Right lobe of liver (tissue), 6 donors: ENCODE results near the gene DLK2. TPM values are rescaled to one million over a fixed set of nuclear protein-coding genes. Genes with fewer than 3 reads are reported as not detected.

Experiments
- ATAC-seq, 4 donors: fragments of 200-7000 bp; cut with Tn5 transposase; one replicate each; pipeline ENCODE4 v1.9.1; 2020; ENCODE audit warnings: mild to moderate bottlenecking in 4 of 4, moderate library complexity in 4 of 4
- DNase-seq, 3 donors: peaks; one replicate each; pipeline ENCODE4 v3.0.0-alpha.2; 2020
- H3K27ac ChIP-seq, 3 donors: fragments of 200-600 bp; one replicate each; pipeline ENCODE4 v1.8.0; 2022
- H3K27me3 ChIP-seq, 2 donors: fragments of 200-600 bp; one replicate each; pipeline ENCODE4 v1.8.0; 2022
- H3K36me3 ChIP-seq, 4 donors: fragments of 200-600 bp; sonication (generic) in 1 of 4; one replicate each; pipeline versions ENCODE4 v1.5.1 to v1.8.0; 2017 to 2022; ENCODE audit warnings: control low read depth in 1 of 4
- H3K4me1 ChIP-seq, 4 donors: fragments of 200-600 bp; sonication (generic) in 1 of 4; one replicate each; pipeline versions ENCODE4 v1.5.1 to v1.8.0; 2017 to 2022; ENCODE audit warnings: control low read depth in 1 of 4
- H3K4me3 ChIP-seq, 3 donors: fragments of 200-600 bp; one replicate each; pipeline ENCODE4 v1.8.0; 2022
- H3K9me3 ChIP-seq, 4 donors: fragments of 200-600 bp; sonication (generic) in 1 of 4; one replicate each; pipeline versions ENCODE4 v1.5.1 to v1.8.0; 2017 to 2022; ENCODE audit warnings: control low read depth in 1 of 4
- POLR2A ChIP-seq: fragments of 450-650 bp; IDR thresholded peaks from one replicate; pipeline ENCODE4 v1.6.1; 2017; ENCODE audit warnings: antibody characterized with exemption, mild to moderate bottlenecking
- WGBS: methylation state at CpG from one replicate; pipeline ENCODE4 v1.1.6; 2018; ENCODE audit warnings: low coverage, low lambda C conversion rate; ENCODE audit not compliant: insufficient coverage; ENCODE audit errors: missing lambda C conversion rate; 5-methylcytosine and 5-hydroxymethylcytosine counted together
- intact Hi-C, 2 donors: fragments of 100-400 bp; cut with DNase I; formaldehyde crosslinking; loops; one replicate each; pipeline versions ENCODE4 v1.11.2 to v1.14.1; 2022
- total RNA-seq, 6 experiments: library from RNA; depleted of rRNA in 2 of 6; stranded (reverse); fragments of >200 nt in 2 of 6; fragmentation: NEBNext Ultra II Directional in 3 of 6; extraction: Animal tissue kit (Norgen Biotek cat#: 25700) in 3 of 6; gene quantifications; one replicate each; pipeline versions ENCODE4 v1.1.0 to v1.2.4, GENCODE V29; 2016 to 2023
- TF ChIP-seq, protein P1 (sequence below), 4 donors: fragments of 200-600 bp in 3 of 4; fragments of 450-650 bp in 1 of 4; IDR thresholded peaks; one replicate each; pipeline versions ENCODE4 v1.5.1 to v1.8.0; 2016 to 2022; ENCODE audit warnings: antibody characterized with exemption in 4 of 4, mild to moderate bottlenecking in 2 of 4
- donor health status: DM: no; HTN: yes; CAD: no.
- donor health status: DM: no; HTN: no; CAD: no.
- donor health status: DM: no; HTN: no; CAD: no.
- donor health status: DM: no; HTN: yes; CAD: no.
- donor health status: DM: no; HTN: yes; CAD: no.

Gene DLK2
- total RNA-seq, 6 experiments from 2014 or later = 0.13 TPM; not detected in 5

DNA sequence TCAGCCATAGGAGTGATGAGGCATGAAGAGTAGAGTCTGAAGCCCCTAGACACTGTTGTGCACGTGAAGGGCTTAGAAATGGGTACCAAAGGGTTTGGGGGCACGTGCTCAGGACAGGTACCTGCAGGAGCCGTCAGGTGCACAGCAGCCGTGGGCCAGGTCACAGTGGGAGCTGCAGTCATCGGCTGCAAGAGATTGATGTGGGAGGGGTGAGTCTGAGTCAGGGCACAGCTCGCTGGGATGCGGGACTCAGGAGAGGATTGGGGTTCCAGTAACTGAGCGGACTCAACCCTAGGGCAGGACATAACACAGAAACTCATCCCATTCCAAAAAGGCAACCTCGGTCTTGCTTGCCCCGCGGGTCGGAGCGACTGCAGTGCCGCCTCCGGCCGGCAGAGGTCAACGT lies 1.1 kb downstream of the DLK2 start:
- Histone ChIP-seq H3K4me3 (peak overlapping the region; percentile 33 to 44 (median 39)), H3K9me3 (no peaks in the 10 kb centered on the region), H3K36me3 (peaks cover 0 to 14% (median 3%) of the 10 kb centered on the region in 4 donors), H3K27ac (no peak overlapping the region), H3K4me1 (peaks cover 0 to 13% (median 0%) of the 10 kb centered on the region in 4 donors), H3K27me3 (peaks cover 0 to 4% of the 10 kb centered on the region in 2 donors)
- ATAC-seq (peak in 3 of 4 donors; percentile 35 to 98 (median 96)), DNase-seq (no peak)
- no peak for TF ChIP-seq POLR2A
- TF ChIP-seq, protein P1, sequence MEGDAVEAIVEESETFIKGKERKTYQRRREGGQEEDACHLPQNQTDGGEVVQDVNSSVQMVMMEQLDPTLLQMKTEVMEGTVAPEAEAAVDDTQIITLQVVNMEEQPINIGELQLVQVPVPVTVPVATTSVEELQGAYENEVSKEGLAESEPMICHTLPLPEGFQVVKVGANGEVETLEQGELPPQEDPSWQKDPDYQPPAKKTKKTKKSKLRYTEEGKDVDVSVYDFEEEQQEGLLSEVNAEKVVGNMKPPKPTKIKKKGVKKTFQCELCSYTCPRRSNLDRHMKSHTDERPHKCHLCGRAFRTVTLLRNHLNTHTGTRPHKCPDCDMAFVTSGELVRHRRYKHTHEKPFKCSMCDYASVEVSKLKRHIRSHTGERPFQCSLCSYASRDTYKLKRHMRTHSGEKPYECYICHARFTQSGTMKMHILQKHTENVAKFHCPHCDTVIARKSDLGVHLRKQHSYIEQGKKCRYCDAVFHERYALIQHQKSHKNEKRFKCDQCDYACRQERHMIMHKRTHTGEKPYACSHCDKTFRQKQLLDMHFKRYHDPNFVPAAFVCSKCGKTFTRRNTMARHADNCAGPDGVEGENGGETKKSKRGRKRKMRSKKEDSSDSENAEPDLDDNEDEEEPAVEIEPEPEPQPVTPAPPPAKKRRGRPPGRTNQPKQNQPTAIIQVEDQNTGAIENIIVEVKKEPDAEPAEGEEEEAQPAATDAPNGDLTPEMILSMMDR (IDR thresholded peaks at IDR 0.05) = peak; percentile 94 to 97 (median 94)
- WGBS = 0% methylated on average over 1 of the region's 17 CpGs
- intact Hi-C loops = loop anchor here (5.0 kb wide), 1 partner anchor 53 kb away; no protein-coding TSS in a partner anchor

DNA sequence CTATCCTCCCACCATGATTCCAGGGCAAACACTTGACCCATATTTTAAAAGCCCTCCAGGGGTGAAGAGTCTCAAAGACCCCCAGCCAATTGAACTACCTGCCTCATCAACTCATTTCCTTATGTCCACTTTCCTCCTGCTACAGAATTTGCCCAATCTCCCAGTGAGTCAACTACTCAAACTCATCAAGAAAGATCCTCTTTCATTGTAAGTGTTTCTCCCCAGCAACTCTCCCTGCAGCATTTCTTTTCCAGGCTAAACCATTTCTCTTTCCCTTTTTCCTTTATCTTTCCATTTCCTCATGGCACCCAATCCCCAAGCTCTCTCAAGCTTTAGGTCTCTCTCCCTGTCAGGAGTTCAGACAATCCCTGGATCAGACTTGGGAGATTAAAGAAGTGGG lies 1.5 kb downstream of the DLK2 start:
- intact Hi-C loops = loop anchor here (5.0 kb wide), 1 partner anchor 53 kb away; no protein-coding TSS in a partner anchor

DNA sequence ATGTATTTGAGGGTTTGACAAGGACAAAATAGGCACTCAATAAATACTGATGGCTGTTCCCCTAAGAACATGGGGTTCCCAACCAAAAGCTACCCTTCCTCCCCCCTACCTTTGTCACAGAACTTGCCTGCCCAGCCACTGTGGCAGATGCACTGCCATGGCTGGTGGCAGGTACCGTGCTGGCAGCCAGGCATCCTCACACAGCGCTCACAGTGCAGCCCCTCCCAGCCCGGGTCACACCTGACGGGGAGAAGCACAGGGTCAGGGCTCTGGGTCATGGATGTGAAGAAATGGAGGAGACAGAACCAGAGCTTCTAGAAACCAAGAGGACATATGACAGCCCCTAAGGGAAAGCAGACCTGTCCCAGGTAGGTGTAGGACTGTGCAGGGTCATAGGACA lies 2.5 kb downstream of the DLK2 start:
- 100% methylated on average over 3 of the region's 4 CpGs for WGBS

More for the DNA sequence above, 1.5 kb downstream of the DLK2 start:
- H3K4me1 ChIP-seq = peaks cover 0 to 13% (median 0%) of the 10 kb centered on the region in 4 donors
- H3K9me3 ChIP-seq = no peaks in the 10 kb centered on the region
- no peak for ATAC-seq
- H3K4me3 ChIP-seq = no peak overlapping the region
- H3K36me3 ChIP-seq = peaks cover 0 to 17% (median 4%) of the 10 kb centered on the region in 4 donors
- no peak for TF ChIP-seq POLR2A
- TF ChIP-seq, protein P1 (IDR thresholded peaks at IDR 0.05) = no peak
- no peak overlapping the region for H3K27ac ChIP-seq
- peaks cover 0 to 4% of the 10 kb centered on the region in 2 donors for H3K27me3 ChIP-seq
- no peak for DNase-seq

DNA sequence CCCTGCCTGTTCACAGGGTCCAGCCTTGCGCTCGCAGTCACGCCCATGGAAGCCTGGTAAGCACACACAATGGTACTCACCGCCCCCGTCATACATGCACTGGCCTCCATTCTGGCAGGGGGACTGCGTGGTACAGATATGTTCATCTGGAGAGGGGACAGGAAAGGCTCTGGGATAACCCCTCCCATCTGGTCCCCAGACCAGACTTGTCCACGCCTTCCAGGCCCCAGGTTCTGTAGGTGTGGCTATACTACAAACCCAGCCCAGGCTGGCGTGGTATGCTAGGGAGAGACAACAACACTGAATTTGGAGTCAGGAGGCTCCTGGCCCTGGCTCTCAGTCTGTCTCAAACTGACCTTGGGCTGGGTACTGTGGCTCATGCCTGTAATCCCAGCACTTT lies 3.4 kb downstream of the DLK2 start:
- Histone ChIP-seq H3K27me3 (peaks cover 0 to 4% of the 10 kb centered on the region in 2 donors), H3K4me3 (no peak overlapping the region), H3K36me3 (peaks cover 0 to 25% (median 4%) of the 10 kb centered on the region in 4 donors), H3K4me1 (peaks cover 0 to 13% (median 0%) of the 10 kb centered on the region in 4 donors), H3K27ac (no peak overlapping the region), H3K9me3 (no peaks in the 10 kb centered on the region)
- intact Hi-C loops = loop anchor here (5.0 kb wide), 1 partner anchor 55 kb away; no protein-coding TSS in a partner anchor
- ATAC-seq (no peak), DNase-seq (no peak)
- WGBS = 80% methylated on average over 2 of the region's 8 CpGs
- TF ChIP-seq, protein P1 (IDR thresholded peaks at IDR 0.05) = no peak
- no peak for TF ChIP-seq POLR2A

More for the DNA sequence above, 2.5 kb downstream of the DLK2 start:
- intact Hi-C loops = loop anchor here (5.0 kb wide), 1 partner anchor 54 kb away; no protein-coding TSS in a partner anchor
- Histone ChIP-seq H3K27ac (no peak overlapping the region), H3K4me3 (no peak overlapping the region), H3K4me1 (peaks cover 0 to 13% (median 0%) of the 10 kb centered on the region in 4 donors), H3K36me3 (peaks cover 0 to 20% (median 4%) of the 10 kb centered on the region in 4 donors), H3K9me3 (no peaks in the 10 kb centered on the region), H3K27me3 (peaks cover 0 to 4% of the 10 kb centered on the region in 2 donors)
- no peak for DNase-seq
- no peak for ATAC-seq
- no peak for TF ChIP-seq POLR2A
- TF ChIP-seq, protein P1 (IDR thresholded peaks at IDR 0.05) = no peak
